H1 (cell line): ENCODE results near the gene TLCD3B. TPM values are rescaled to one million over a fixed set of nuclear protein-coding genes. Genes with fewer than 3 reads are reported as not detected.

Experiments
- CTCF ChIA-PET: fragments of 300-600 bp; sonication (Branson Sonifier 250); formaldehyde crosslinking; loops from one replicate; lab custom pipeline; 2021; ENCODE audit not compliant: partially characterized antibody; lab: Charles Lee
- POLR2A ChIA-PET: fragments of 300-600 bp; sonication (Branson Sonifier 250); formaldehyde crosslinking; loops from one replicate; lab custom pipeline; 2021; ENCODE audit warnings: inconsistent platforms; ENCODE audit not compliant: partially characterized antibody; lab: Charles Lee
- DNase-seq, 2 experiments: peaks; one replicate each; pipeline versions ENCODE4 v3.0.0 to v3.0.0-alpha.2; 2010 to 2022; ENCODE audit warnings: low spot score in 2 of 2, low read depth in 1 of 2, mixed read lengths in 1 of 2
- FAIRE-seq: peaks from 2 replicates; lab custom pipeline; 2011; peaks lifted over from hg19 to GRCh38; lab: Jason Lieb, UNC
- H2AFZ ChIP-seq: 2 replicates; pipeline ENCODE4 v1.8.1; 2012; ENCODE audit warnings: low read length, inconsistent platforms
- H2AK5ac ChIP-seq: 2 replicates; pipeline ENCODE4 v1.6.1; 2013; ENCODE audit warnings: low read depth, low read length
- H2BK120ac ChIP-seq: replicated peaks from 2 replicates; pipeline ENCODE3; 2013; ENCODE audit warnings: low read depth, low read length, inconsistent platforms
- H2BK12ac ChIP-seq: 2 replicates; pipeline ENCODE4 v1.6.1; 2013; ENCODE audit warnings: low read depth, low read length
- H2BK15ac ChIP-seq: 2 replicates; pipeline ENCODE4 v1.6.1; 2013; ENCODE audit warnings: low read length
- H2BK20ac ChIP-seq: 2 replicates; pipeline ENCODE4 v1.6.1; 2013; ENCODE audit warnings: low read length
- H2BK5ac ChIP-seq: 2 replicates; pipeline ENCODE4 v1.6.1; 2013; ENCODE audit warnings: low read depth, low read length
- H3K14ac ChIP-seq: 2 replicates; pipeline ENCODE4 v1.6.1; 2013; ENCODE audit warnings: inconsistent platforms; ENCODE audit not compliant: insufficient read length
- H3K18ac ChIP-seq: 2 replicates; pipeline ENCODE4 v1.6.1; 2013; ENCODE audit warnings: low read length; ENCODE audit errors: extremely low read depth
- H3K23ac ChIP-seq: 2 replicates; pipeline ENCODE4 v1.6.1; 2013; ENCODE audit warnings: inconsistent platforms; ENCODE audit not compliant: insufficient read length
- H3K23me2 ChIP-seq: 2 replicates; pipeline ENCODE4 v1.6.1; 2013; ENCODE audit warnings: low read depth, low read length
- H3K27ac ChIP-seq: 2 replicates; pipeline ENCODE4 v1.6.1; 2011; ENCODE audit warnings: low read depth, low read length, inconsistent platforms
- H3K27me3 ChIP-seq, 4 experiments: replicated peaks in 1 of 4; 1 replicate in 1 of 4; 2 replicates in 3 of 4; pipeline versions ENCODE4 v1.6.1 to v1.8.1; 2011 to 2013; ENCODE audit warnings: low read length in 3 of 4, mild to moderate bottlenecking in 3 of 4, inconsistent platforms in 2 of 4, mixed read lengths in 2 of 4, moderate library complexity in 1 of 4; ENCODE audit not compliant: control insufficient read depth in 3 of 4, insufficient read depth in 3 of 4; ENCODE audit errors: extremely low read depth in 1 of 4
- H3K36me3 ChIP-seq, 4 experiments: 2 replicates each; pipeline versions ENCODE4 v1.6.1 to v1.8.1; 2011 to 2013; ENCODE audit warnings: mild to moderate bottlenecking in 4 of 4, low read length in 3 of 4, moderate library complexity in 2 of 4, control low read depth in 1 of 4, inconsistent platforms in 1 of 4; ENCODE audit not compliant: insufficient read depth in 4 of 4, control insufficient read depth in 2 of 4
- H3K4ac ChIP-seq: replicated peaks from 2 replicates; pipeline ENCODE3; 2013; ENCODE audit warnings: low read length, low read depth, mixed read lengths, inconsistent platforms; ENCODE audit not compliant: insufficient read length
- H3K4me1 ChIP-seq, 4 experiments: replicated peaks in 1 of 4; 1 replicate in 1 of 4; 2 replicates in 3 of 4; pipeline versions ENCODE4 v1.6.1 to v1.8.1; 2011 to 2013; ENCODE audit warnings: low read length in 3 of 4, inconsistent platforms in 2 of 4, mixed read lengths in 1 of 4; ENCODE audit not compliant: insufficient read depth in 4 of 4, control insufficient read depth in 3 of 4
- H3K4me2 ChIP-seq, 2 experiments: 2 replicates each; pipeline versions ENCODE4 v1.6.1 to v1.8.1; 2011 to 2013; ENCODE audit warnings: low read depth in 2 of 2, low read length in 2 of 2, control low read depth in 1 of 2, inconsistent platforms in 1 of 2, mild to moderate bottlenecking in 1 of 2; ENCODE audit not compliant: insufficient read depth in 1 of 2
- H3K4me3 ChIP-seq, 4 experiments: fragments of 200-600, 300-600 bp in 1 of 4; sonication (generic), shearing (Covaris generic), sonication (Bioruptor Twin) in 1 of 4; 2 replicates each; pipeline versions ENCODE4 v1.5.1 to v1.8.1; 2011 to 2016; ENCODE audit warnings: low read length in 4 of 4, low read depth in 3 of 4, control low read depth in 2 of 4, inconsistent platforms in 2 of 4, mild to moderate bottlenecking in 2 of 4, mixed read lengths in 1 of 4, moderate library complexity in 1 of 4; ENCODE audit not compliant: insufficient read depth in 2 of 4; ENCODE audit errors: extremely low read depth in 1 of 4
- H3K56ac ChIP-seq: replicated peaks from 2 replicates; pipeline ENCODE3; 2013; ENCODE audit warnings: low read depth, mild to moderate bottlenecking, mixed read lengths, low read length, inconsistent platforms; ENCODE audit not compliant: insufficient read length
- H3K79me1 ChIP-seq: 2 replicates; pipeline ENCODE4 v1.6.1; 2013; ENCODE audit warnings: low read depth, low read length, control low read depth
- H3K79me2 ChIP-seq, 2 experiments: 2 replicates each; pipeline versions ENCODE4 v1.6.1 to v1.8.1; 2012 to 2013; ENCODE audit warnings: low read length in 2 of 2, mild to moderate bottlenecking in 2 of 2, inconsistent platforms in 1 of 2; ENCODE audit not compliant: insufficient read depth in 2 of 2, control insufficient read depth in 1 of 2
- H3K9ac ChIP-seq, 4 experiments: replicated peaks in 1 of 4; 1 replicate in 1 of 4; 2 replicates in 3 of 4; pipeline versions ENCODE4 v1.6.1 to v1.8.1; 2011 to 2013; ENCODE audit warnings: low read depth in 3 of 4, low read length in 3 of 4, control low read depth in 2 of 4, mild to moderate bottlenecking in 2 of 4, moderate library complexity in 2 of 4, inconsistent platforms in 1 of 4; ENCODE audit errors: extremely low read depth in 1 of 4
- H3K9me3 ChIP-seq, 2 experiments: 2 replicates each; pipeline versions ENCODE4 v1.6.1 to v1.8.1; 2012 to 2013; ENCODE audit warnings: mild to moderate bottlenecking in 2 of 2, moderate library complexity in 2 of 2, control low read depth in 1 of 2, inconsistent platforms in 1 of 2, low read depth in 1 of 2, low read length in 1 of 2, mixed read lengths in 1 of 2; ENCODE audit not compliant: insufficient read depth in 2 of 2
- H4K20me1 ChIP-seq, 2 experiments: replicated peaks in 1 of 2; 2 replicates each; pipeline versions ENCODE3 to v1.8.1; 2011 to 2013; ENCODE audit warnings: inconsistent platforms in 2 of 2, low read length in 2 of 2, mild to moderate bottlenecking in 1 of 2; ENCODE audit not compliant: insufficient read depth in 2 of 2, control insufficient read depth in 1 of 2
- H4K5ac ChIP-seq: 2 replicates; pipeline ENCODE4 v1.6.1; 2013; ENCODE audit warnings: low read length, low read depth, mixed read lengths, inconsistent platforms; ENCODE audit not compliant: insufficient read length
- H4K8ac ChIP-seq: 2 replicates; pipeline ENCODE4 v1.8.0; 2013; ENCODE audit warnings: mild to moderate bottlenecking, moderate library complexity, low read length, inconsistent platforms; ENCODE audit not compliant: insufficient read depth; ENCODE audit errors: extremely low read depth
- H4K91ac ChIP-seq: replicated peaks from 2 replicates; pipeline ENCODE3; 2013; ENCODE audit warnings: low read length, mixed read lengths, inconsistent platforms; ENCODE audit not compliant: insufficient read length
- CHD1 ChIP-seq: IDR thresholded peaks from 2 replicates; pipeline ENCODE4 v1.6.1; 2012; ENCODE audit warnings: low read depth, low read length, improper control_type of control experiment
- EGR1 ChIP-seq: IDR thresholded peaks from 2 replicates; pipeline ENCODE4 v1.6.1; 2011; ENCODE audit warnings: low read depth, low read length, borderline replicate concordance
- KDM1A ChIP-seq: fragments of 200-600, 300-600 bp; sonication (generic); IDR thresholded peaks from 2 replicates; pipeline ENCODE4 v1.7.1; 2016; ENCODE audit warnings: mild to moderate bottlenecking, low read length, borderline replicate concordance
- KDM5A ChIP-seq: fragments of 200-600 bp; IDR thresholded peaks from 2 replicates; pipeline ENCODE4 v1.7.1; 2012; ENCODE audit warnings: mild to moderate bottlenecking, low read length, inconsistent platforms, mixed read lengths
- NRF1 ChIP-seq: IDR thresholded peaks from 2 replicates; pipeline ENCODE4 v1.6.1; 2011; ENCODE audit warnings: mild to moderate bottlenecking, low read depth, low read length, improper control_type of control experiment
- PHF8 ChIP-seq: fragments of 200-600 bp; sonication (generic); conservative IDR thresholded peaks from 2 replicates; pipeline ENCODE4 v1.7.1; 2012; ENCODE audit warnings: low read depth, mild to moderate bottlenecking, inconsistent platforms, low read length, moderate library complexity
- POLR2AphosphoS5 ChIP-seq: IDR thresholded peaks from 2 replicates; pipeline ENCODE4 v1.6.1; 2011; ENCODE audit warnings: low read depth, low read length
- RBBP5 ChIP-seq: IDR thresholded peaks from 2 replicates; pipeline ENCODE4 v1.7.1; 2012; ENCODE audit warnings: low read depth, mild to moderate bottlenecking, inconsistent platforms, low read length, moderate library complexity, borderline replicate concordance
- RXRA ChIP-seq: IDR thresholded peaks from 2 replicates; pipeline ENCODE4 v1.6.1; 2011; ENCODE audit warnings: low read depth, mild to moderate bottlenecking, low read length, moderate library complexity; ENCODE audit not compliant: insufficient read depth
- SAP30 ChIP-seq: fragments of 300-600 bp; sonication (generic); IDR thresholded peaks from 2 replicates; pipeline ENCODE4 v1.7.1; 2012; ENCODE audit warnings: low read length, moderate library complexity, mild to moderate bottlenecking, inconsistent platforms; ENCODE audit not compliant: insufficient read depth, insufficient replicate concordance
- SP4 ChIP-seq: IDR thresholded peaks from 2 replicates; pipeline ENCODE4 v1.6.1; 2012; ENCODE audit warnings: low read length, inconsistent platforms
- TAF1 ChIP-seq: IDR thresholded peaks from 2 replicates; pipeline ENCODE4 v1.6.1; 2011; ENCODE audit warnings: mild to moderate bottlenecking, low read depth, low read length
- TAF7 ChIP-seq: optimal IDR thresholded peaks from 2 replicates; pipeline ENCODE3; 2011; ENCODE audit warnings: low read depth, mild to moderate bottlenecking, inconsistent platforms, low read length, moderate library complexity, borderline replicate concordance
- ZNF274 ChIP-seq: IDR thresholded peaks from 2 replicates; pipeline ENCODE4 v1.7.0; 2012; ENCODE audit warnings: low read length, borderline replicate concordance; ENCODE audit errors: extremely low read depth
- WGBS, 2 experiments: shearing (Covaris generic) in 1 of 2; methylation state at CpG; one replicate each; pipeline versions ENCODE4 v1.1.6 to v1.1.7; 2013 to 2015; ENCODE audit warnings: low lambda C conversion rate in 2 of 2, mixed read lengths in 2 of 2, inconsistent platforms in 1 of 2, low coverage in 1 of 2, missing lambda C conversion rate in 1 of 2; ENCODE audit not compliant: insufficient replicate concordance in 2 of 2, insufficient coverage in 1 of 2, insufficient read length in 1 of 2; ENCODE audit errors: extremely low coverage in 1 of 2, missing lambda C conversion rate in 1 of 2; 5-methylcytosine and 5-hydroxymethylcytosine counted together
- polyA plus RNA-seq, 7 experiments: library from polyadenylated mRNA; depleted of rRNA in 3 of 7; stranded (reverse) in 5 of 7; unstranded in 2 of 7; fragments of >200 nt in 5 of 7; fragments of 200-250 nt in 2 of 7; gene quantifications; 1 replicate in 5 of 7; 2 replicates in 1 of 7; 4 replicates in 1 of 7; pipeline versions ENCODE4 v1.2.1 to v1.2.3, GENCODE V29; 2011 to 2013; ENCODE audit warnings: missing spikeins in 2 of 7, mixed read lengths in 2 of 7
- total RNA-seq: library from RNA; stranded (reverse); fragmentation: NEBNext Ultra II Directional; extraction: Animal tissue kit (Norgen Biotek cat#: 25700); gene quantifications from 2 replicates; pipeline ENCODE4 v1.2.1, GENCODE V29; 2021

TLCD3B gene
- total and polyA plus RNA-seq, 2 of the 8 experiments (the other 6 are each of a cell fraction or from before 2014, with no cell fraction given) = 15.2 to 26.9 TPM

DNA sequence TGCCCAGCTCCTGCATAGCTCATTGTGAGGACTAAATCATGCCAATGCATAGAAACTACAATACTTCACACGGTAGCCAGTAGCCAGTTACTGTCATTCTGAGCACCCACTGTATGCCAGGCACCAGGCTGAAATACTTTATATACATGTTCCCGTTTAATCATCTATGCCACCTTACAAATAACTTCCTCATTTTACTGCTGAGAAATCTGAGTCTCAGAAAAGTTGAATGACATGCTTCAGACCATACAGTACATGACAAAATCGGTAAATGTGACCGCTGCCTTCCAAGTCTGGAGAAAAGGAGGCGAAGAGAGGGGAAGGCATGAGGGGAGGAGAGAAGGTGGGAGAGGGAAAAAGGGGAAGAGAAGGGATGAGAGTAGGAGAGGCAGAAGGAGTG lies 9.2 kb upstream of the TLCD3B start:
- Histone ChIP-seq H3K9me3 (no peaks in the 10 kb centered on the region), H3K4me2 (no peak overlapping the region), H2BK20ac (no peak overlapping the region), H3K79me2 (no peaks in the 10 kb centered on the region), H4K8ac (no peak overlapping the region), H3K4me1 (no peaks in the 10 kb centered on the region), H2BK15ac (no peak overlapping the region), H2BK12ac (no peak overlapping the region), H2BK5ac (no peak overlapping the region), H3K56ac (no peak overlapping the region), H4K20me1 (peaks cover 0 to 2% of the 10 kb centered on the region in 2 experiments), H3K27ac (no peak overlapping the region), H4K5ac (no peak overlapping the region), H2AK5ac (no peak overlapping the region), H2AFZ (no peak overlapping the region), H3K79me1 (no peaks in the 10 kb centered on the region; the same call in 1 of the 2 replicates), H3K4ac (no peak overlapping the region), H3K36me3 (no peaks in the 10 kb centered on the region), H3K18ac (no peak overlapping the region; the same call in 1 of the 2 replicates), H3K4me3 (no peak overlapping the region), H3K23me2 (peaks cover 2% of the 10 kb centered on the region; the same call in 1 of the 2 replicates), H4K91ac (no peak overlapping the region), H3K9ac (no peak overlapping the region), H3K23ac (no peak overlapping the region), H3K14ac (no peak overlapping the region), H3K27me3 (peaks cover 0 to 3% (median 1%) of the 10 kb centered on the region in 4 experiments; a peak in 3 of 7 replicates), H2BK120ac (no peak overlapping the region)
- POLR2A ChIA-PET = interaction anchor here (1.2 kb wide), 2 partner anchors 17 to 26 kb away, joined by 3 to 4 read pairs; no protein-coding TSS in a partner anchor
- CTCF ChIA-PET = interaction anchor here (0.5 to 2.8 kb wide), 4 partner anchors 9 to 256 kb away, joined by 3 to 14 read pairs (median 8); partner anchors contain the start of genes TBX6 and TLCD3B
- DNase-seq = no peak
- no peak for FAIRE-seq
- no peak for TF ChIP-seq SP4
- TF ChIP-seq KDM5A = no peak
- TF ChIP-seq PHF8 = no peak
- TF ChIP-seq ZNF274 = no peak
- no peak for TF ChIP-seq EGR1
- no peak for TF ChIP-seq TAF7
- TF ChIP-seq POLR2AphosphoS5 = no peak
- TF ChIP-seq RXRA = no peak
- no peak for TF ChIP-seq NRF1
- no peak for TF ChIP-seq KDM1A
- no peak for TF ChIP-seq TAF1
- no peak for TF ChIP-seq CHD1
- TF ChIP-seq RBBP5 = no peak
- no peak for TF ChIP-seq SAP30
- 78% methylated on average over 5 of the region's 5 CpGs; no CpG with 5 or more reads in 1 of the 2 experiments for WGBS, 2 experiments
